B cell (primary cell): Measurements from ENCODE around the gene KLK14. TPM values are rescaled to one million over a fixed set of nuclear protein-coding genes. Genes with fewer than 3 reads are reported as not detected.

Experiments
- ATAC-seq: fragments of 200-7000 bp; cut with Tn5 transposase; one replicate; pipeline ENCODE4 v1.10.0; 2021; ENCODE audit warnings: low read depth, mild to moderate bottlenecking, moderate number of reproducible peaks, moderate library complexity
- CTCF ChIA-PET: fragments of 350-600 bp; sonication (Branson Sonifier 250); formaldehyde crosslinking; loops from one replicate; lab custom pipeline; 2021; ENCODE audit warnings: antibody characterized with exemption, inconsistent platforms; lab: Charles Lee
- POLR2A ChIA-PET: fragments of 350-600 bp; sonication (Branson Sonifier 250); formaldehyde crosslinking; loops from one replicate; lab custom pipeline; 2021; ENCODE audit warnings: antibody characterized with exemption; lab: Charles Lee
- DNase-seq: peaks from one replicate; pipeline ENCODE4 v3.0.0; 2013
- H2AFZ ChIP-seq: 2 replicates; pipeline ENCODE4 v1.6.1; 2012; ENCODE audit warnings: mild to moderate bottlenecking, low read depth, low read length; ENCODE audit not compliant: insufficient read depth, poor library complexity, severe bottlenecking
- H3K27ac ChIP-seq, 2 donors: 1 replicate in 1 of 2; 2 replicates in 1 of 2; pipeline ENCODE4 v1.5.1; 2012 to 2013; ENCODE audit warnings: low read length in 2 of 2, mild to moderate bottlenecking in 2 of 2, moderate library complexity in 1 of 2
- H3K27me3 ChIP-seq, 4 experiments: fragments of 200-600 bp in 1 of 4; sonication (generic) in 1 of 4; replicated peaks in 1 of 4; 1 replicate in 2 of 4; 2 replicates in 2 of 4; pipeline versions ENCODE4 v1.6.1 to v1.7.0; 2013 to 2016; ENCODE audit warnings: low read length in 3 of 4, mild to moderate bottlenecking in 2 of 4, mixed read lengths in 1 of 4, moderate library complexity in 1 of 4; ENCODE audit not compliant: insufficient read depth in 4 of 4, control insufficient read depth in 3 of 4; ENCODE audit errors: control extremely low read depth in 1 of 4
- H3K36me3 ChIP-seq, 2 experiments: replicated peaks in 1 of 2; 1 replicate in 1 of 2; 2 replicates in 1 of 2; pipeline versions ENCODE4 v1.6.1 to v1.7.1; 2013; ENCODE audit warnings: low read length in 1 of 2; ENCODE audit not compliant: insufficient read depth in 2 of 2, control insufficient read depth in 1 of 2; ENCODE audit errors: control extremely low read depth in 1 of 2, extremely low read depth in 1 of 2
- H3K4me1 ChIP-seq, 2 donors: fragments of 200-600 bp in 1 of 2; sonication (generic) in 1 of 2; 1 replicate in 1 of 2; 2 replicates in 1 of 2; pipeline versions ENCODE4 v1.5.1 to v1.6.1; 2013 to 2017; ENCODE audit warnings: low read length in 2 of 2; ENCODE audit not compliant: control insufficient read depth in 2 of 2, insufficient read depth in 2 of 2
- H3K4me2 ChIP-seq: replicated peaks from 2 replicates; pipeline ENCODE3; 2012; ENCODE audit warnings: mild to moderate bottlenecking, low read depth, low read length; ENCODE audit not compliant: poor library complexity, severe bottlenecking
- H3K4me3 ChIP-seq, 5 experiments: fragments of 200-600 bp in 1 of 5; sonication (generic) in 1 of 5; 1 replicate in 3 of 5; 2 replicates in 2 of 5; pipeline versions ENCODE4 v1.5.1 to v1.7.0; 2011 to 2016; ENCODE audit warnings: low read length in 4 of 5, mild to moderate bottlenecking in 4 of 5, low read depth in 2 of 5, control low read depth in 1 of 5, moderate library complexity in 1 of 5; ENCODE audit not compliant: insufficient read depth in 1 of 5; ENCODE audit errors: control extremely low read depth in 1 of 5, extremely low read depth in 1 of 5
- H3K79me2 ChIP-seq: fragments of 200-600 bp; sonication (generic); one replicate; pipeline ENCODE4 v1.6.0; 2016; ENCODE audit warnings: low read length; ENCODE audit not compliant: control insufficient read depth, insufficient read depth
- H3K9ac ChIP-seq: fragments of 200-600 bp; sonication (generic); 2 replicates; pipeline ENCODE4 v1.6.1; 2017; ENCODE audit warnings: mild to moderate bottlenecking, low read length, moderate library complexity
- H3K9me3 ChIP-seq, 3 donors: one replicate each; pipeline versions ENCODE4 v1.6.1 to v1.7.1; 2013; ENCODE audit warnings: low read length in 2 of 3; ENCODE audit not compliant: control insufficient read depth in 2 of 3, insufficient read depth in 1 of 3; ENCODE audit errors: control extremely low read depth in 1 of 3
- H4K20me1 ChIP-seq: 2 replicates; pipeline ENCODE4 v1.6.0; 2012; ENCODE audit warnings: mild to moderate bottlenecking, low read length; ENCODE audit not compliant: insufficient read depth, control insufficient read depth, poor library complexity, severe bottlenecking
- H3K27ac Mint-ChIP-seq: one replicate; pipeline ENCODE4 v1.8.0; 2021; ENCODE audit warnings: mixed read lengths
- H3K27me3 Mint-ChIP-seq: one replicate; pipeline ENCODE4 v1.8.0; 2021; ENCODE audit warnings: mixed read lengths
- H3K4me1 Mint-ChIP-seq: one replicate; pipeline ENCODE4 v1.8.0; 2021; ENCODE audit warnings: mixed read lengths
- H3K4me3 Mint-ChIP-seq: one replicate; pipeline ENCODE4 v1.8.0; 2021; ENCODE audit warnings: mixed read lengths
- H3K9me3 Mint-ChIP-seq: one replicate; pipeline ENCODE4 v1.8.0; 2022; ENCODE audit warnings: mixed read lengths; ENCODE audit not compliant: insufficient read depth
- EZH2 ChIP-seq: IDR thresholded peaks from 2 replicates; pipeline ENCODE4 v1.6.1; 2012; ENCODE audit warnings: borderline replicate concordance, low read depth, mild to moderate bottlenecking, moderate library complexity, low read length; ENCODE audit not compliant: insufficient read depth, poor library complexity, severe bottlenecking
- WGBS: methylation state at CpG from one replicate; pipeline ENCODE4 v1.1.5; 2013; ENCODE audit warnings: missing lambda C conversion rate; ENCODE audit not compliant: insufficient coverage; 5-methylcytosine and 5-hydroxymethylcytosine counted together
- intact Hi-C: fragments of 100-400 bp; cut with micrococcal nuclease; formaldehyde crosslinking; loops from one replicate; pipeline ENCODE4 v1.10.0; 2022
- polyA plus RNA-seq: library from polyadenylated mRNA; depleted of rRNA; stranded (reverse); fragments of >200 nt; gene quantifications from 2 replicates; pipeline ENCODE4 v1.2.3, GENCODE V29; 2012
- total RNA-seq, 2 donors: library from RNA; stranded (reverse); fragments of 120-200 nt in 1 of 2; gene quantifications; 1 replicate in 1 of 2; 2 replicates in 1 of 2; pipeline versions ENCODE4 v1.2.3 to v1.2.4, GENCODE V29; 2013 to 2022
- TF ChIP-seq, protein P1 (sequence below): fragments of 200-600 bp; IDR thresholded peaks from one replicate; pipeline ENCODE4 v1.8.0; 2022; ENCODE audit warnings: antibody characterized with exemption, mild to moderate bottlenecking

Gene KLK14
- total and polyA plus RNA-seq, 2 donors (not counting 1 experiment from before 2014, with no cell fraction given): 0.49 to 0.59 TPM

- CTCF ChIA-PET: interaction anchor here (1.4 kb wide), 1 partner anchor 21 kb away, joined by 3 read pairs; no protein-coding TSS in a partner anchor
- DNase-seq: peak; percentile 68
- Histone ChIP-seq H3K79me2 (peaks cover 7% of the 10 kb centered on the region), H3K4me1 (no peaks in the 10 kb centered on the region), H4K20me1 (peaks cover 25% of the 10 kb centered on the region), H2AFZ (no peak overlapping the region), H3K9me3 (no peaks in the 10 kb centered on the region), H3K9ac (no peak overlapping the region), H3K27ac (no peak overlapping the region), H3K4me3 (no peak overlapping the region), H3K36me3 (peaks cover 6 to 14% of the 10 kb centered on the region in 2 experiments), H3K27me3 (no peaks in the 10 kb centered on the region), H3K4me2 (no peak overlapping the region)
- H3K9me3 Mint-ChIP-seq: no peaks in the 10 kb centered on the region
- H3K27me3 Mint-ChIP-seq: no peaks in the 10 kb centered on the region
- H3K4me3 Mint-ChIP-seq: no peak overlapping the region
- TF ChIP-seq, protein P1, sequence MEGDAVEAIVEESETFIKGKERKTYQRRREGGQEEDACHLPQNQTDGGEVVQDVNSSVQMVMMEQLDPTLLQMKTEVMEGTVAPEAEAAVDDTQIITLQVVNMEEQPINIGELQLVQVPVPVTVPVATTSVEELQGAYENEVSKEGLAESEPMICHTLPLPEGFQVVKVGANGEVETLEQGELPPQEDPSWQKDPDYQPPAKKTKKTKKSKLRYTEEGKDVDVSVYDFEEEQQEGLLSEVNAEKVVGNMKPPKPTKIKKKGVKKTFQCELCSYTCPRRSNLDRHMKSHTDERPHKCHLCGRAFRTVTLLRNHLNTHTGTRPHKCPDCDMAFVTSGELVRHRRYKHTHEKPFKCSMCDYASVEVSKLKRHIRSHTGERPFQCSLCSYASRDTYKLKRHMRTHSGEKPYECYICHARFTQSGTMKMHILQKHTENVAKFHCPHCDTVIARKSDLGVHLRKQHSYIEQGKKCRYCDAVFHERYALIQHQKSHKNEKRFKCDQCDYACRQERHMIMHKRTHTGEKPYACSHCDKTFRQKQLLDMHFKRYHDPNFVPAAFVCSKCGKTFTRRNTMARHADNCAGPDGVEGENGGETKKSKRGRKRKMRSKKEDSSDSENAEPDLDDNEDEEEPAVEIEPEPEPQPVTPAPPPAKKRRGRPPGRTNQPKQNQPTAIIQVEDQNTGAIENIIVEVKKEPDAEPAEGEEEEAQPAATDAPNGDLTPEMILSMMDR: peak; percentile 46
- TF ChIP-seq EZH2: no peak
- POLR2A ChIA-PET: no interaction called here
- peak; percentile 47 for ATAC-seq
- no peak overlapping the region for H3K27ac Mint-ChIP-seq
- peaks cover 8% of the 10 kb centered on the region for H3K4me1 Mint-ChIP-seq
- 17% methylated on average over 2 of the region's 8 CpGs for WGBS
- intact Hi-C loops: no loop called here
Observed at GRCh38 chr19:51097166-51097738, 14.6 kb upstream of the KLK14 start.

GRCh38 chr19:51096473-51097165, 13.9 kb upstream of the KLK14 start:
- no peak overlapping the region for H3K4me3 ChIP-seq
- peaks cover 21% of the 10 kb centered on the region for H4K20me1 ChIP-seq
- no peaks in the 10 kb centered on the region for H3K27me3 ChIP-seq
- no peak overlapping the region for H3K4me2 ChIP-seq
- H3K27ac Mint-ChIP-seq: no peak overlapping the region
- H3K36me3 ChIP-seq: peaks cover 5 to 12% of the 10 kb centered on the region in 2 experiments
- no peak for DNase-seq
- no peak overlapping the region for H3K27ac ChIP-seq
- H3K4me1 ChIP-seq: no peaks in the 10 kb centered on the region
- TF ChIP-seq, protein P1: no peak
- no peak for TF ChIP-seq EZH2
- CTCF ChIA-PET: interaction anchor here (0.7 to 1.4 kb wide), 2 partner anchors 11 to 20 kb away, joined by 3 to 4 read pairs; no protein-coding TSS in a partner anchor
- no peak overlapping the region for H3K9ac ChIP-seq
- no peaks in the 10 kb centered on the region for H3K9me3 Mint-ChIP-seq
- H3K79me2 ChIP-seq: peaks cover 6% of the 10 kb centered on the region
- no peak overlapping the region for H2AFZ ChIP-seq
- WGBS: 93% methylated on average over 6 of the region's 6 CpGs
- H3K27me3 Mint-ChIP-seq: no peaks in the 10 kb centered on the region
- H3K4me1 Mint-ChIP-seq: peaks cover 8% of the 10 kb centered on the region
- no peaks in the 10 kb centered on the region for H3K9me3 ChIP-seq
- POLR2A ChIA-PET: no interaction called here
- intact Hi-C loops: no loop called here
- no peak overlapping the region for H3K4me3 Mint-ChIP-seq
- ATAC-seq: no peak
